HG03060 (cell line): ENCODE data around the gene PAX2.

Experiments
- ATAC-seq: cut with Tn5 transposase; IDR thresholded peaks from one replicate; pipeline ENCODE4 v1.9.1; 2021; ENCODE audit warnings: low read depth, moderate number of reproducible peaks; ENCODE audit not compliant: unreplicated experiment

The PAX2 gene

GRCh38 chr10:100829933-100830727, 84.7 kb downstream of the PAX2 start:
- no peak for ATAC-seq

DNA sequence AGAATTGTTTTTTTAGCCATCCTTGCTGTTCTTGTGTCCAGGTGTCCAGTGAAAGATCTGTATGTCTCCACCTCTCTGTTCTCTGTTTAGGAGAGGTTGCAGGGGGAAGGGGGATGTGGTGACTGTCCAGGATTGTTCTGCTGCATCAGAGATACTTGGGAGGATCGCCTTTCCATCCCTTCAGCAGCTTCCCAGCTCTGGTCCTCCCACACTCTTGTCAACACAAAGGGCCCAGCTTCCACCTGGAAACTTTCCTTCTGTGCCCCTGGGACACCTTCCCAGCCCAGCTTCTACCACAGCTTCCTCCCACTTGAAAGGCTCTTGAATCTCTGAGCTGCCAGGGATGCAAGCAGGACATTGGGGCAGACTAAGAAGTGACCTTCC, 85.3 kb downstream of the PAX2 start:
- no peak for ATAC-seq

GRCh38 chr10:100831742-100832141, 86.4 kb downstream of the PAX2 start:
- ATAC-seq: no peak

DNA sequence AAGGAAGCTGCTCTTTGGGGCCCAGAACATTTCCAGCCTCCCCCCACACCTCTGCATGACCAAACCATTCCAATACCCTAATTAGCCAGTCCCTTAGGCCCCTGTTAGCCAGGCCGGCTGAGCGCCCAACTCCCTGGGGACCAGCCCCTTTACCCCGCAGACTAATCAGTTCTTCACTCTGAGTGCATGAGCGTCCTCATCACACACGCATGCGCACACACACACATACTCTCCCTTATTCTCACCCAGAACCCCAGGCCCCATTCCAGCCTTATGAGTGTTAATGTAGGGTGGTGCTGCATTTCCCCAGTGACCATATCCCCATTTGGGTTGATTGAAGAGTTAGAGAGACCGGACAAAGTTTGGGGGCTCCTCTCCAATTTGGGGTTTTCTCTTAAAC, 90.4 kb downstream of the PAX2 start:
- no peak for ATAC-seq

GRCh38 chr10:100836891-100837290, 91.5 kb downstream of the PAX2 start:
- no peak for ATAC-seq

DNA sequence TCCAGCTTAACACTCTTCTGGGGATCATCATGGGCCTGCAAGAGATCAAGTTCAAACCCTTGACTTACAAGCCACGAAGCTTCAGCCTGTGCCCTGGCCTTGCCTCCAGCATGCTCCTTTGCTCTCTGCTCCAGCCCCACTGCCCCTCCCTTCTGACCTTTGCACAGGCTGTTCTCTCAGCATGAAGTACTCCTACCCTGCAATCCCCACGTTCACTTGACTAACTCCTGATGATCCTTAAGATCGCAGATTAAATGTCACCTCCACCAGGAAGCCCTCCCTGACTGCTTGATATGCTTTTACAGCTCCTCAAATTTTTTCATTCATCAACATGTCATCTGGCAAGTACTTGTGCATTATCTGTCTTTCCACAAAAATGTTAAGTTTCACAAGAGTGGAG, 91.9 kb downstream of the PAX2 start:
- no peak for ATAC-seq

GRCh38 chr10:100838986-100839385, 93.6 kb downstream of the PAX2 start:
- no peak for ATAC-seq

GRCh38 chr10:100841528-100841927, 96.1 kb downstream of the PAX2 start:
- no peak for ATAC-seq

GRCh38 chr10:100847440-100847839, 102.1 kb downstream of the PAX2 start:
- ATAC-seq: no peak

GRCh38 chr10:100848770-100849169, 103.4 kb downstream of the PAX2 start:
- no peak for ATAC-seq

DNA sequence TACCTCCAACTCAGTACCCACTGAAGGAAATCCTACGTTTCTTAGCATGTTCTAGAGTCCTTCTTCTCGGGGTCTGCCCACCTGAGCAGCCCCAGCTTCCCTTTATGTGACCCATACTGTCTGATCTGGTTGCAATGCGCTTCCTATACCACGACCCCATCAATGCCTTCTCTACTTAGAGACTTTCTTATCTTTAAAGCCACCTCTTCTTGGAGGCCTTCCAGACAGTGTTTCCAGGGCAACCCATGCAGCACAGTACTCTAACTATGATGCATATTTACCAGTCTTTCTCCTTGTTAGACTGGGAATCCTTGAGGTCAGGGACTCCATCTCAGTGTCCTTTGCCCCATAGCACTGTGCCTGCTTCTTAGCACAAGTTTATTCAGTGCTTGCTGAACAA, 112.9 kb downstream of the PAX2 start:
- ATAC-seq: no peak

DNA sequence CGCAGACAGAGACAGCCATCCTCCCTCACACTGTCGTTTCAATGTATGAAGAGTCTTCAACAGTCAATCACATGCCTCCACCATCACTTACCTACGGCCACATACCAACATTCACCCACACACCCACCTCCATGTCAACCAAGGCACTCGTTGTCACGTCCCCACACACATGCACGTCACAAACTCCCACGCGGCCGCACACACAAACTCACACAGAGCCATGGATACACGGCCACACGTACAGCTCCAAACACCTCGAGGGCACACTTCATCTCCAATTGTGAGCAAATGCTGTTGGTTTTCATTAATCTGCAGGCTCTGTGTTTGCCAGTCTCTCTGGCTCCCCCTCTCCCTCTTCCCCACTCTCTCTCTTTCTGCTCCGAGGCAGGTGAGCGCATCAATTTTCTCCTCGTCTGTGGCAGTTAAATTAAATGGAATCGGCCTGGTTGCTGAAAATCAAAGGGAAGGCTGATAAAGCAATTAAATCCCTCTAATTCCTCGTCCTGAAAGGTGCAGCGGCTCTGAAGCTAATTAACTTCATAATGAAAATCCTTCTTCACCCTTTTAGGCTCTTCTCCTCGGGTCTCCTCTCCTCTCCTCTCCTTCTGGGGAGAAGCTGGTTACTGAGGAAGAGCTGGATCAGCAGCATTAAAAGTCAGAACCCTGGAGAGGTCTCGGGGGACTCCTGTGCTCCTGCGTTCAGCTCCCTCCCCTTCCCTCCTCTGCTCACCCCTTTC, 113.5 kb downstream of the PAX2 start:
- ATAC-seq: no peak

DNA sequence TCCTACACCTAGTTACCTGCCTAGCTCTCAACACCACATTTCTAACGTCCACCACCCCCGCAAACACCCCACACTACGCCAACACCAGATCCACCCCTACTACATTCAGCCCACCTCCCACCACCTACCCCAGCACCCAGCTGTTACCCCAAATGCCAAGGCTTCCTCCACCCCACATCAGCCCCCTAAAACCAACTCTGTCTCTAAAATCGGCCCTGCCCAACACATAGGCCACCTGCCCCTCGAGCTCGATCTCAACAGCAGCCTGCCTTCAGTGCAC, 114.0 kb downstream of the PAX2 start:
- ATAC-seq: no peak

- ATAC-seq: no peak
Observed at GRCh38 chr10:100863433-100863832, 118.1 kb downstream of the PAX2 start.

DNA sequence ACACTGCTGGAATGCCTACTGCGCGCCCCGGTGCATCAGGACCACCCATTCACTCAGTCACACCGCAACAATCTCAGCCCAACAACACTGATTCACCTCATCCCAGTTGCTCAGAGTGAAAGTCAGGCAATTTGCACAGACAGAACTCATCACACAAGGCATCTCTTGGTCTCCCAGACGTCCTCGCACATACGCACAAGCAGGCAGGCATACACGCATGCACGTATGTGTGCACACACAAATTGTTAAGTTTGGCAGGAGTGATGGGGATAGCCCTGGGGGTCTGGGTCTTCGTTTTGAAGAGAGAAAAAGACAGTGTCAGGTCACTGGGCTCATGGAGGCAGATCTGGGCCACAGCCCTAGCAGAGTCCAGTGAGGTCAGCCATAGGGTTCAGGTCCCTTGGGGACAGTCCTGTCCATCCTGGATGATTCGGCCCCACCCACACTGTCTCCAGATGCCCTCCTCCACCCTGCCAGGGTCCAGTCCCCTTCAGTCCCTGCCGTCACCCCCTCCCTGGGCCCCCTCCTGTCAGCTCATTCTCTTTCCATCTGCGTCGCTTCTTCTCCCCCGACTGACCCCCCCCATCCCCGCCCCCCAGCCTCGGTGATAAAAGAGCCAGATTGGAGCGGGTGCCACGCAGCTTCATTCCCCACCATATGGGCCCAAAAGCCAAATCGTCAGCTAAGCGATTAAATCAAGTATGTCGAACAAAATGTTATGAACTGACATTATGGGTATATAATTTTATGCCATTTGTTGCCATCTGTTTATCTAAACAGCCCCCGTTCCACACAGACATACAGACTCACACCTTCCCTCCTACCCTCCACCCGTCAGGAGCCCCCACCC, 118.9 kb downstream of the PAX2 start:
- no peak for ATAC-seq

DNA sequence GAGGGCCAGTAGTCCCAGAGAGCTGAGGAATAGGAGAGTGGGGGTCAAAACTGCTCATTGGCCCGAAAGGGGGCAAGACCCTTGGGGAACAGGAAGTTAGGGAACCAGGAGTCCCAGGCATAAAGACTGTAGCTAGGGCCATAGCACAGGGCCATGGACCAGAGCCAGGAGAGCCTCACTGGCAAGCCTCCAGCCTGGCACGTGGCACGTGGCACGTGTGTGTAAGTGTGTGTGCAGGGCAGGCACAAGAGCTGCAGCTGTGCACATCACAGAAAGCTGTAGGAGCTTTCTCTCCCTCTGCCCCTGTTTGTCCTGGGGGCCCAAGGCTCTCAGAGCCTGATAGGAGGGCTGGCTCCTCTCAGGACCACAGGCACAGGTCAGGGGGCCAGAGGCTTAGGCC, 119.6 kb downstream of the PAX2 start:
- no peak for ATAC-seq

GRCh38 chr10:100866010-100866409, 120.6 kb downstream of the PAX2 start:
- ATAC-seq: no peak

DNA sequence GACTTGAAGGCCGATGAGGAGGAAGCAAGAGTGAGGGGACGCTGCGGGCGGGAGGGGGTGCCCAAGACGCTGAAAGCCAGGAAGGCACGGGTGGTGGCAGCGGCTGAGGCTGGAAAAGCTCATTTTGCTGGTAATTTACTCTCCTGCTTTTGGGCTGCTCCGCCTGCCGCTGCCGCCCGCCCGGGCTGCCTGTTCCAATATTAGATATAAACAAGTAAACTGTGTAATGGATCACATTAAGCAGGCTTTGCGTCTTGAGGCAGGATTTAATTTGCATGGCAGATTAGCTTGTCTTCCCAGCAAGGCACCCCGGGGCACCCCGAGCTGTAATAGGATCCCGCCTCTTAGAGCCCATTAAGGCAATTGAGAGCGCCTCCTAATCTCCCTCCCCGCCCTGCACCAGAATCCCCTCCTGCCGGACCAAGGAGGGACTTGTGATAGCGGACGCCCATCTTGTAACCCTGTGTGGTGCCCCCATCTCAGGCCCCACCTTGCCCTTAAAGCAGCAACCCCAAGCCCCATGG, 121.3 kb downstream of the PAX2 start:
- no peak for ATAC-seq

DNA sequence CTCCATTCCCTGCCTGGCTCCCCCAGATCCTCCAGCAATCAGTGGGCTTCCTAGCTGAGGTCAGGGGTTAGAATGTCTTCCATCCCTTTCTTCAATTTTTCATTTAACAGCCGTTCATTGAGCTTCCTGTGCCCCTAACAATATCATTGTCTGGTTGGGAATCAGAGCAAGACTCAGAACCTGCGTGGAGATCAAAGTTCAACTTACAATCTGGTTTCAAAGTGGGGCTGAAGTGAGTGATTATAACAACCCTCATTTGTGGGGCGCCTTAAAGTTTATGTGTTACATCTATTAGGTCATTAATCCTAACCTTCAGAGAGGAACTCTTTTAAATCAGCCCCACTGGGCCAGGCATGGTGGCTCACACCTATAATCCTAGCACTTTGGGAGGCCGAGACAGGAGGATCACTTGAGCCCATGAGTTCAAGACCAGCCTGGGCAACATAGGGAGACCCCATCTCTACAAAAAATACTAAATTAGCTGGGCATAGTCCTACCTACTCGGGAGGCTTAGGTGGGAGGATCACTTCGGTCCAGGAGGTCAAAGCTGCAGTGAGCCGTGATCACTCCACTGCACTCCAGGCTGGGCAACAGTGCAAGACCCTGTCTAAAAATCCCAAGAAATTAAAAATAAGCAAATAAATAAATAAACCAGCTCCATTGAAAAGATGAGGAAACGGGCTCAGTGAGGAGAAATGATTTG, 122.0 kb downstream of the PAX2 start:
- no peak for ATAC-seq

DNA sequence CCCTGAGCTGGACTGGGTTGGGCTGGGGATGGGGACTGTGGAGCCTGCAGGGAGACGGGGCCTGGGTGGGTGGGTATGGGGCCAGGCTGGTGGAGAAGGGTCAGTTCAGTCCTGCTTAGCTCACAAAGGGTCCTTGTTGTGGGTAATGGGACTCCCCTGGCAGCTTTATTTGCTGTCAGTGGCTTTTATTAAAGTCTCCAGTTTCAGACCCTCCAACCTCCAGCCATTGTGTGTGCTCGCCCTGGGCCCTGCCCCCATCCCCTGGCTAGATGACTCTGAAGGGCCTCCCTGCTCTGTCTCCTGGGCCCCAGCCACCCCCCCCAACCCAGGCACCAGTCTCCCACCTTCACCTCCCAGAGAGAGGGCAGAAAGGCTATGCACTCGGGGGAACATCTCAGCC, 123.0 kb downstream of the PAX2 start:
- no peak for ATAC-seq

- ATAC-seq: no peak
Observed at GRCh38 chr10:100869399-100869798, 124.0 kb downstream of the PAX2 start.
